ENCODE data around the gene KCNA10. TPM values are rescaled to one million over a fixed set of nuclear protein-coding genes. Genes with fewer than 3 reads are reported as not detected.
A peak's percentile ranks its signal among the peaks of the same experiment; 100 is the strongest.

The KCNA10 gene
- total and polyA plus RNA-seq, 4 donors: not detected

DNA sequence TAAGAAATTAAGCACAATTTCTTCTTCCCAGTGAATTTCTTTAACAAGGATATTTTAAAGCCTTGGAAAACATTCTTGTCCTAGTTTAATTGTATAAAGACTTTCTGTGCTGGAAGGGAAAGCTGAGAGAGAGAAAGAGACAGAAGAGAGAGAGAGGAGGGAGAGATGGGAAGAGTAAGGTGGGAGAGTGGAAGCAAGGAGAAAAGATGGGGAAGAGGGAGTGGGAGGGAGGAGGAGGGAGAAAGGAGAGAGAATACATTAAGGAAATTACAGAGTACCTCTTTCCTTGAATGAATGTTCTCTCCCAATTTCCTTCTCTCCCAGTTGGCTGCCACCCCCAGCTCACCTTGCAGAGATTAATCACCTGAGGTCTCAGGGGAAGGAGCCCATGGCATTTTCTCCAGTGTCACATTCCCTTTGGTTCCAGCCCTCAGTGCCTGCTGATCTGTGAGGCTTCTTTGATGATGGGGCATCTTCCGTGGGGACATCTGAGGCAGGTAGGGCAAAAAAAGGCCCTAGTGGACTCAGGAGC, 32.4 kb upstream of the KCNA10 start:
- Histone ChIP-seq H3K4me3 (no peak overlapping the region), H3K27me3 (ENCODE audit: control insufficient read depth in 3 of 3, insufficient read depth in 3 of 3, low read length in 2 of 3) (peaks cover 0 to 41% (median 21%) of the 10 kb centered on the region in 3 donors), H3K27ac (ENCODE audit: low read depth in 1 of 2, low read length in 1 of 2) (no peak overlapping the region), H3K9ac (ENCODE audit: insufficient read depth in 1 of 2, low read length in 2 of 2) (no peak overlapping the region), H3K36me3 (ENCODE audit: control insufficient read depth in 4 of 4, insufficient read depth in 4 of 4, low read length in 4 of 4) (no peaks in the 10 kb centered on the region), H3K9me3 (ENCODE audit: control insufficient read depth in 4 of 4, insufficient read depth in 3 of 4, low read length in 3 of 4) (no peaks in the 10 kb centered on the region), H3K4me1 (ENCODE audit: control insufficient read depth in 5 of 5, insufficient read depth in 5 of 5, low read length in 5 of 5) (peaks cover 0 to 9% (median 0%) of the 10 kb centered on the region in 5 donors)
- TF ChIP-seq, protein P1, sequence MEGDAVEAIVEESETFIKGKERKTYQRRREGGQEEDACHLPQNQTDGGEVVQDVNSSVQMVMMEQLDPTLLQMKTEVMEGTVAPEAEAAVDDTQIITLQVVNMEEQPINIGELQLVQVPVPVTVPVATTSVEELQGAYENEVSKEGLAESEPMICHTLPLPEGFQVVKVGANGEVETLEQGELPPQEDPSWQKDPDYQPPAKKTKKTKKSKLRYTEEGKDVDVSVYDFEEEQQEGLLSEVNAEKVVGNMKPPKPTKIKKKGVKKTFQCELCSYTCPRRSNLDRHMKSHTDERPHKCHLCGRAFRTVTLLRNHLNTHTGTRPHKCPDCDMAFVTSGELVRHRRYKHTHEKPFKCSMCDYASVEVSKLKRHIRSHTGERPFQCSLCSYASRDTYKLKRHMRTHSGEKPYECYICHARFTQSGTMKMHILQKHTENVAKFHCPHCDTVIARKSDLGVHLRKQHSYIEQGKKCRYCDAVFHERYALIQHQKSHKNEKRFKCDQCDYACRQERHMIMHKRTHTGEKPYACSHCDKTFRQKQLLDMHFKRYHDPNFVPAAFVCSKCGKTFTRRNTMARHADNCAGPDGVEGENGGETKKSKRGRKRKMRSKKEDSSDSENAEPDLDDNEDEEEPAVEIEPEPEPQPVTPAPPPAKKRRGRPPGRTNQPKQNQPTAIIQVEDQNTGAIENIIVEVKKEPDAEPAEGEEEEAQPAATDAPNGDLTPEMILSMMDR (IDR thresholded peaks at IDR 0.05; ENCODE audit: control extremely low read depth, extremely low read depth): no peak
- no peak for ATAC-seq (ENCODE audit: insufficient read depth, low FRiP score)
- whole genome bisulfite sequencing, 2 donors: 84 to 90% methylated on average over 1 of the region's 1 CpG
- no peak for DNase-seq

DNA sequence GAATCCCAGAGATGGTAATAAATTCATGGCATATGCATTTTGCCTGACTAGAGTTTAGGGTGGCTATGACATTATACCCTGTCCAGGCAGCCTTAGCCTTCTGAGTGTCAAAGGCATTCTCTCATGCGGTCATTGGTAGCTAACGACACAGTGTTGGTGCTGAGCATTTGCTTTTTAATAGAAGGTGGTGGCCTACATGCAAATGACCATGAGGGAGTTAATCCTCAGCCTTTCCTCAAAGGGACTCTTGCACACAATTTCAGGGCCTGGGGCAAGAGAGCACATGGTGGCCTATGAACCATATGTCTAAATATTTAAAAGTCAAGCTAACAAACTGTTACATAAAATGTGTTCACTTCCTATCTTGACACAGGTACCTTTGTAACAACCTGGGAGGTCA, 30.9 kb upstream of the KCNA10 start:
- peaks cover 0 to 30% (median 14%) of the 10 kb centered on the region in 3 donors for H3K27me3 ChIP-seq (ENCODE audit: control insufficient read depth in 3 of 3, insufficient read depth in 3 of 3, low read length in 2 of 3)
- no peak for ATAC-seq (ENCODE audit: insufficient read depth, low FRiP score)
- no peak overlapping the region for H3K27ac ChIP-seq (ENCODE audit: low read depth in 1 of 2, low read length in 1 of 2)
- H3K36me3 ChIP-seq (ENCODE audit: control insufficient read depth in 4 of 4, insufficient read depth in 4 of 4, low read length in 4 of 4): no peaks in the 10 kb centered on the region
- no peak overlapping the region for H3K9ac ChIP-seq (ENCODE audit: insufficient read depth in 1 of 2, low read length in 2 of 2)
- TF ChIP-seq, protein P1 (IDR thresholded peaks at IDR 0.05; ENCODE audit: control extremely low read depth, extremely low read depth): no peak
- no peaks in the 10 kb centered on the region for H3K4me1 ChIP-seq (ENCODE audit: control insufficient read depth in 5 of 5, insufficient read depth in 5 of 5, low read length in 5 of 5)
- no peak overlapping the region for H3K4me3 ChIP-seq
- 46 to 62% methylated on average over 2 of the region's 2 CpGs for WGBS, 2 donors
- DNase-seq: no peak
- H3K9me3 ChIP-seq (ENCODE audit: control insufficient read depth in 4 of 4, insufficient read depth in 3 of 4, low read length in 3 of 4): no peaks in the 10 kb centered on the region

DNA sequence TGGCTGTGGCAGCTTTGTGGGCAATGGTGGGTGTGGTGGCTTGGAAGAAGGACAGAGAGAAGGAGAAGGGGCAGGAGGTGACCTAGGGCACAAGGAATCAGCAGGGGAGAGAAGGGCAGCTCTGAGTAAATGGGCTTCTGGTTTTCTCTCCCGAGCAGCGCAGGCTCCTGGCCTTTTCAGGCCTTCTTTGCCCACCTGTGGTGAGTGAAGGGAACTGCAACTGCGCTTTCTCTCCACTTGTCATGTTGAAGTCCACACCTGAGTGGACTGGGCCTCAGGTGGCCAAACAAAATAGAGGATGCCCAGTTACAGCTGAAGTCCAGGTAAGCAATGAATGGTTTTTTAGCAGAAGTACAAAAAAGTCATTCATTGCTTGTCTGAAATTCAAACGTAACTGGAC, 29.4 kb upstream of the KCNA10 start:
- no peak overlapping the region for H3K27ac ChIP-seq (ENCODE audit: low read depth in 1 of 2, low read length in 1 of 2)
- peaks cover 3 to 21% (median 5%) of the 10 kb centered on the region in 3 donors for H3K27me3 ChIP-seq (ENCODE audit: control insufficient read depth in 3 of 3, insufficient read depth in 3 of 3, low read length in 2 of 3)
- 63 to 66% methylated on average over 4 of the region's 4 CpGs for WGBS, 2 donors
- H3K9ac ChIP-seq (ENCODE audit: insufficient read depth in 1 of 2, low read length in 2 of 2): no peak overlapping the region
- H3K9me3 ChIP-seq (ENCODE audit: control insufficient read depth in 4 of 4, insufficient read depth in 3 of 4, low read length in 3 of 4): peaks cover 0 to 3% (median 0%) of the 10 kb centered on the region in 4 donors
- DNase-seq (peak in 1 of 3 donors; percentile 1), ATAC-seq (ENCODE audit: insufficient read depth, low FRiP score) (no peak)
- H3K4me1 ChIP-seq (ENCODE audit: control insufficient read depth in 5 of 5, insufficient read depth in 5 of 5, low read length in 5 of 5): no peaks in the 10 kb centered on the region
- no peak overlapping the region for H3K4me3 ChIP-seq
- H3K36me3 ChIP-seq (ENCODE audit: control insufficient read depth in 4 of 4, insufficient read depth in 4 of 4, low read length in 4 of 4): no peaks in the 10 kb centered on the region
- TF ChIP-seq, protein P1 (IDR thresholded peaks at IDR 0.05; ENCODE audit: control extremely low read depth, extremely low read depth): no peak

DNA sequence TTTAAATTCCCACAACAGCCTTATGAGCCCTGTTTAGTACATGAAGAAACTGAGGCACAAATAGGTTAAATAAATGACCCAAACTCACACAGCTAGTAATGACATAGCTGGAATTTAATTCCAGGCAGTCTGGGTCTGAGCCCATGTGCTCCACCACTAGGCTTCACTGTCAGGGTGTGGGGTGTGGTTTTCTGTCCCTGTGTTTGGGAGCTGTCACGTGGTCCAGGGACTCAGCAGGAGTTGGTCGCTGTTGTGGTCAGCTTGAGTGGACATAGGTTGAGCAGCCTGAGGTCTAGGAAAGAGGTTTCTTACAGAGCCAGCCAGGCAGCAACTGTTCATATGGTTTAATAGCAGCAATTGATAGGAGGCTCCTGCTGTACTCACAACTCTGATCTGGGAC, 28.0 kb upstream of the KCNA10 start:
- DNase-seq: no peak

More for the DNA sequence above, 28.0 kb upstream of the KCNA10 start:
- H3K4me1 ChIP-seq (ENCODE audit: control insufficient read depth in 5 of 5, insufficient read depth in 5 of 5, low read length in 5 of 5): no peaks in the 10 kb centered on the region
- TF ChIP-seq, protein P1 (IDR thresholded peaks at IDR 0.05; ENCODE audit: control extremely low read depth, extremely low read depth): no peak
- peaks cover 0 to 11% (median 4%) of the 10 kb centered on the region in 3 donors for H3K27me3 ChIP-seq (ENCODE audit: control insufficient read depth in 3 of 3, insufficient read depth in 3 of 3, low read length in 2 of 3)
- no peak for ATAC-seq (ENCODE audit: insufficient read depth, low FRiP score)
- H3K9me3 ChIP-seq (ENCODE audit: control insufficient read depth in 4 of 4, insufficient read depth in 3 of 4, low read length in 3 of 4): peaks cover 0 to 3% (median 0%) of the 10 kb centered on the region in 4 donors
- no peaks in the 10 kb centered on the region for H3K36me3 ChIP-seq (ENCODE audit: control insufficient read depth in 4 of 4, insufficient read depth in 4 of 4, low read length in 4 of 4)
- no peak overlapping the region for H3K9ac ChIP-seq (ENCODE audit: insufficient read depth in 1 of 2, low read length in 2 of 2)
- 60 to 65% methylated on average over 2 of the region's 2 CpGs for WGBS, 2 donors
- H3K4me3 ChIP-seq: no peak overlapping the region
- no peak overlapping the region for H3K27ac ChIP-seq (ENCODE audit: low read depth in 1 of 2, low read length in 1 of 2)
